ENCODE measurements around the gene ABLIM2.

ABLIM2 gene

DNA sequence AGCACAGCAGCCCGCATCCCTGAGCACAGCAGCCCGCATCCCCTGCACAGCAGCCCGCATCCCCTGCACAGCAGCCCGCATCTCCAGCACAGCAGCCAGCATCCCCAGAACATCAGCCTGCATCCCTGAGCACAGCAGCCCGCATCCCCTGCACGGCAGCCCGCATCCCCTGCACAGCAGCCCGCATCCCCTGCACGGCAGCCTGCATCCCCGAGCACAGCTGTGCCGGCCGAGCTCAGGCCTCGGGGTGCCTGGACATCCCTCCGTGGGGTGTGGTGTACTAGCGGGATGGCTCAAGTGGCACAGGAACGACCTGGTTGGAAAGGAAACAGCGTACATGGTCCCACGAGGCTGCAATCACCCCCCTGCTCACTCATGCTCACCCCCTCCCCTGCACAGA, 26.8 kb downstream of the ABLIM2 start:
- Histone ChIP-seq H3K27ac (replicated peaks) (no peak overlapping the region), H3K27me3 (ENCODE audit: insufficient read depth, poor library complexity, severe bottlenecking) (no peaks in the 10 kb centered on the region), H3K4me3 (replicated peaks; ENCODE audit: insufficient read depth, low read length) (no peak overlapping the region)
- TF ChIP-seq, protein P1, sequence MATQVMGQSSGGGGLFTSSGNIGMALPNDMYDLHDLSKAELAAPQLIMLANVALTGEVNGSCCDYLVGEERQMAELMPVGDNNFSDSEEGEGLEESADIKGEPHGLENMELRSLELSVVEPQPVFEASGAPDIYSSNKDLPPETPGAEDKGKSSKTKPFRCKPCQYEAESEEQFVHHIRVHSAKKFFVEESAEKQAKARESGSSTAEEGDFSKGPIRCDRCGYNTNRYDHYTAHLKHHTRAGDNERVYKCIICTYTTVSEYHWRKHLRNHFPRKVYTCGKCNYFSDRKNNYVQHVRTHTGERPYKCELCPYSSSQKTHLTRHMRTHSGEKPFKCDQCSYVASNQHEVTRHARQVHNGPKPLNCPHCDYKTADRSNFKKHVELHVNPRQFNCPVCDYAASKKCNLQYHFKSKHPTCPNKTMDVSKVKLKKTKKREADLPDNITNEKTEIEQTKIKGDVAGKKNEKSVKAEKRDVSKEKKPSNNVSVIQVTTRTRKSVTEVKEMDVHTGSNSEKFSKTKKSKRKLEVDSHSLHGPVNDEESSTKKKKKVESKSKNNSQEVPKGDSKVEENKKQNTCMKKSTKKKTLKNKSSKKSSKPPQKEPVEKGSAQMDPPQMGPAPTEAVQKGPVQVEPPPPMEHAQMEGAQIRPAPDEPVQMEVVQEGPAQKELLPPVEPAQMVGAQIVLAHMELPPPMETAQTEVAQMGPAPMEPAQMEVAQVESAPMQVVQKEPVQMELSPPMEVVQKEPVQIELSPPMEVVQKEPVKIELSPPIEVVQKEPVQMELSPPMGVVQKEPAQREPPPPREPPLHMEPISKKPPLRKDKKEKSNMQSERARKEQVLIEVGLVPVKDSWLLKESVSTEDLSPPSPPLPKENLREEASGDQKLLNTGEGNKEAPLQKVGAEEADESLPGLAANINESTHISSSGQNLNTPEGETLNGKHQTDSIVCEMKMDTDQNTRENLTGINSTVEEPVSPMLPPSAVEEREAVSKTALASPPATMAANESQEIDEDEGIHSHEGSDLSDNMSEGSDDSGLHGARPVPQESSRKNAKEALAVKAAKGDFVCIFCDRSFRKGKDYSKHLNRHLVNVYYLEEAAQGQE (IDR thresholded peaks at IDR 0.05; ENCODE audit: insufficient replicate concordance, low read depth): no peak
- no peak for TF ChIP-seq SPI1 (IDR thresholded peaks at IDR 0.05; ENCODE audit: borderline replicate concordance, low read depth)
- TF ChIP-seq POLR2AphosphoS5 (IDR thresholded peaks at IDR 0.05; ENCODE audit: low read depth): no peak
- no peak for TF ChIP-seq GABPA (IDR thresholded peaks at IDR 0.05; ENCODE audit: low read depth)
- TF ChIP-seq, protein P2, sequence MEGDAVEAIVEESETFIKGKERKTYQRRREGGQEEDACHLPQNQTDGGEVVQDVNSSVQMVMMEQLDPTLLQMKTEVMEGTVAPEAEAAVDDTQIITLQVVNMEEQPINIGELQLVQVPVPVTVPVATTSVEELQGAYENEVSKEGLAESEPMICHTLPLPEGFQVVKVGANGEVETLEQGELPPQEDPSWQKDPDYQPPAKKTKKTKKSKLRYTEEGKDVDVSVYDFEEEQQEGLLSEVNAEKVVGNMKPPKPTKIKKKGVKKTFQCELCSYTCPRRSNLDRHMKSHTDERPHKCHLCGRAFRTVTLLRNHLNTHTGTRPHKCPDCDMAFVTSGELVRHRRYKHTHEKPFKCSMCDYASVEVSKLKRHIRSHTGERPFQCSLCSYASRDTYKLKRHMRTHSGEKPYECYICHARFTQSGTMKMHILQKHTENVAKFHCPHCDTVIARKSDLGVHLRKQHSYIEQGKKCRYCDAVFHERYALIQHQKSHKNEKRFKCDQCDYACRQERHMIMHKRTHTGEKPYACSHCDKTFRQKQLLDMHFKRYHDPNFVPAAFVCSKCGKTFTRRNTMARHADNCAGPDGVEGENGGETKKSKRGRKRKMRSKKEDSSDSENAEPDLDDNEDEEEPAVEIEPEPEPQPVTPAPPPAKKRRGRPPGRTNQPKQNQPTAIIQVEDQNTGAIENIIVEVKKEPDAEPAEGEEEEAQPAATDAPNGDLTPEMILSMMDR (IDR thresholded peaks at IDR 0.05; ENCODE audit: insufficient read depth, low read length): no peak
- DNase-seq (ENCODE audit: low read depth in 1 of 2, low spot score in 1 of 2): no peak

DNA sequence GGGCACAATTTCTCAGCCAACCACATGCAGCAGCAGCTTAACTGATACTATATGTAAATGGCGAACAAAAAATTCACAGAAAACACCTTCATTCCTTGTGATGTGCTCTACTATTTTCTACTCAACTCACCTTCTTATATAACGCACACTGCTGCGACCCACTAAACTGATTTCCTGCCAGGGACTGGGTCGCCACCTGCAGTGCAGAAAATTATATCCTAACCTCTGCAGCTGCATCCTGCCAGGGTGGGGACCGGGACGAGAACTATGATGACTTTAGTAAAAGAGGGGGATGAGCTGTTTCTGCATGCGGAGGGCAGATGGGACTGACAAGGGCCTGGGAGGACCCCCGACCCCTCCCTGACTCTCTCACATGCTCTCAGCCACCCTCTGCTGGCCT, 27.4 kb downstream of the ABLIM2 start:
- Histone ChIP-seq H3K27ac (replicated peaks) (no peak overlapping the region), H3K27me3 (ENCODE audit: insufficient read depth, poor library complexity, severe bottlenecking) (no peaks in the 10 kb centered on the region), H3K4me3 (replicated peaks; ENCODE audit: insufficient read depth, low read length) (no peak overlapping the region)
- no peak for DNase-seq (ENCODE audit: low read depth in 1 of 2, low spot score in 1 of 2)
- TF ChIP-seq SPI1 (IDR thresholded peaks at IDR 0.05; ENCODE audit: borderline replicate concordance, low read depth) (no peak), POLR2AphosphoS5 (IDR thresholded peaks at IDR 0.05; ENCODE audit: low read depth) (no peak)
- TF ChIP-seq, protein P2 (IDR thresholded peaks at IDR 0.05; ENCODE audit: insufficient read depth, low read length): no peak

DNA sequence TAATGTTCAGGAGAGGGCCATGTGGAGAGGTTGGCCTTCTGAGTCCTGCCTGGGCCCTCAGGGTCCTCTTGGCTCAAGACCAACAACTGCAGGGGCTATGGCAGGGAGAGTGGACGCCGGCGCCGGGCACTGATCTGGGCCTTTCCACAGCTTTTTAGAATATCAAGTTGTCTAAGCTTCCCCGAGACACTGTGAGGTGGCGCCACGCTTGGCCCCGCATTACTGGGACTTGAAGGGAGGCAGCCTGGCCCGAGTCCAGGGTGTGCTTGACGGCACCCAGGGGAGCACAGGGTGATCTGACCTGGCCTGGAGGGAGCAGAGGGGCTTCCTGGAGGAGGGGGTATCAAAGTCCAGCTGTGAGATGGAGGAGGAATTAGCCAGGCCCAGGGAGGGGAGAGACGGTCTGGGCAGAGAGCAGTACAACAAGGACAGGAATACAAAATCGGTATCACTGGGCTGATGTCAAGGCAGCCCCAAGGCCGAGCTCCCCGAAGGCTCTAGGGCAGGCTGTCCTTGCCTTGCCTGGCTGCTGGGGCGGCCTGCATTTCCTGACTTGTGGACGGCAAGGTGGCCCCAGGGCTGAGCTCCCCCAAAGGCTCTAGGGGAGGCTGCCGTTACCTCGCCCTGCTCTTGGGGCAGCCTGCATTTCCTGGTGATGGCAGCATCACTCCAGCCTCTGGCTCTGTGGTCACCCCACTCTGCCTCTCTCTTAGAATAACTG, 28.1 kb downstream of the ABLIM2 start:
- DNase-seq (ENCODE audit: low read depth in 1 of 2, low spot score in 1 of 2): no peak
- Histone ChIP-seq H3K27ac (replicated peaks) (no peak overlapping the region), H3K27me3 (ENCODE audit: insufficient read depth, poor library complexity, severe bottlenecking) (no peaks in the 10 kb centered on the region), H3K4me3 (replicated peaks; ENCODE audit: insufficient read depth, low read length) (no peak overlapping the region)
- TF ChIP-seq, protein P1 (IDR thresholded peaks at IDR 0.05; ENCODE audit: insufficient replicate concordance, low read depth): no peak
- no peak for TF ChIP-seq POLR2AphosphoS5 (IDR thresholded peaks at IDR 0.05; ENCODE audit: low read depth)

DNA sequence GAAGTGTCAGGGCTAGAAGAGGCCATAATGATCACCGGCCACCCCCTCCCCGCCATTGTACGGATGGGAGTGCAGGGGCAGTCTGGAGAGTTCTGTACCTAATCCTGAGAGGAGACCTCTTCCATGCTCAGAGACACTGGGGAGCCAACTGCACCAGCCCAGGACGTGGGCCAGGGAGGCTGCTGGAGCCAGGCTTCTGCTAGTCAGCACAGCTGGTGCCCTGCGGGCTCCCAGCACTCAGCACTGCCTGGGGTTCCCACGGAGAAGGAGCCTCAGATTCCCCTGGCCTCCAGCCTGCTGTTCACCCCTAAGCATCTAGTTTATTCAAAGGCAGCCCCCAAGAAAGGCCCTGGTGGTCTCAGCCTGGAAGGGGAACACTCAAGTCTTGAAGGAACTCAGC, 28.8 kb downstream of the ABLIM2 start:
- Histone ChIP-seq H3K27me3 (ENCODE audit: insufficient read depth, poor library complexity, severe bottlenecking) (no peaks in the 10 kb centered on the region), H3K4me3 (replicated peaks; ENCODE audit: insufficient read depth, low read length) (no peak overlapping the region), H3K27ac (replicated peaks) (no peak overlapping the region)
- TF ChIP-seq GABPA (IDR thresholded peaks at IDR 0.05; ENCODE audit: low read depth) (no peak), POLR2AphosphoS5 (IDR thresholded peaks at IDR 0.05; ENCODE audit: low read depth) (no peak), SPI1 (IDR thresholded peaks at IDR 0.05; ENCODE audit: borderline replicate concordance, low read depth) (no peak)
- TF ChIP-seq, protein P2 (IDR thresholded peaks at IDR 0.05; ENCODE audit: insufficient read depth, low read length): no peak
- TF ChIP-seq, protein P1 (IDR thresholded peaks at IDR 0.05; ENCODE audit: insufficient replicate concordance, low read depth): no peak
- no peak for DNase-seq (ENCODE audit: low read depth in 1 of 2, low spot score in 1 of 2)
